ENCODE measurements around the gene TTC23L. TPM values are rescaled to one million over a fixed set of nuclear protein-coding genes. Genes with fewer than 3 reads are reported as not detected.

The TTC23L gene
- total and polyA plus RNA-seq, 2 of the 8 experiments (the other 6 are each of a cell fraction or from before 2014, with no cell fraction given): 1.1 to 2.4 TPM

DNA sequence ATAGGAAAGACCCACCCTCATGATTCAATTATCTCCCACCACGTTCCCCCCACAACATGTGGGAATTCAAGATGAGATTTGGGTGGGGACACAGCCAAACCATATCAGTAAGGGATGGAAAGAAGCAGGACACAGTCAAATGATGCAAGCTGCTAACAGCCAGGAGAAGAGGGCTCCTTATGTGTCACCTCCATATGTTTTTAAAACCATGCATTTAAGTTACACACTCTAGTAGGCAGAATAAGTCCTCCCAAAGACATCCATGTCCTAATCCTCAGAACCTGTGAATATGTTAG is 4.2 kb upstream of the TTC23L start:
- Histone ChIP-seq H3K23ac (ENCODE audit: insufficient read length) (no peak overlapping the region), H3K4me3 (ENCODE audit: extremely low read depth in 1 of 4, insufficient read depth in 2 of 4, low read depth in 3 of 4, low read length in 4 of 4) (no peak overlapping the region), H3K4ac (replicated peaks; ENCODE audit: insufficient read length, low read depth, low read length) (no peak overlapping the region), H3K14ac (ENCODE audit: insufficient read length) (no peak overlapping the region), H2AFZ (ENCODE audit: low read length) (no peak overlapping the region), H3K18ac (ENCODE audit: extremely low read depth, low read length) (no peak overlapping the region), H3K79me1 (ENCODE audit: low read depth, low read length) (no peaks in the 10 kb centered on the region), H2BK15ac (ENCODE audit: low read length) (no peak overlapping the region), H2BK120ac (replicated peaks; ENCODE audit: low read depth, low read length) (no peak overlapping the region), H3K9me3 (ENCODE audit: insufficient read depth in 2 of 2, low read depth in 1 of 2, low read length in 1 of 2) (peaks cover 2 to 3% of the 10 kb centered on the region in 2 experiments; a peak in 2 of 4 replicates), H3K23me2 (ENCODE audit: low read depth, low read length) (no peaks in the 10 kb centered on the region), H3K4me1 (replicated peaks in 1 of 4; ENCODE audit: control insufficient read depth in 3 of 4, insufficient read depth in 4 of 4, low read length in 3 of 4) (no peaks in the 10 kb centered on the region; a peak in 1 of 7 replicates), H3K4me2 (ENCODE audit: insufficient read depth in 1 of 2, low read depth in 2 of 2, low read length in 2 of 2) (no peak overlapping the region), H3K36me3 (ENCODE audit: control insufficient read depth in 2 of 4, insufficient read depth in 4 of 4, low read length in 3 of 4) (peaks cover 4 to 36% (median 26%) of the 10 kb centered on the region in 4 experiments; a peak in 7 of 8 replicates), H2BK12ac (ENCODE audit: low read depth, low read length) (no peak overlapping the region), H3K27ac (ENCODE audit: low read depth, low read length) (no peak overlapping the region), H2BK20ac (ENCODE audit: low read length) (no peak overlapping the region), H4K91ac (replicated peaks; ENCODE audit: insufficient read length, low read length) (no peak overlapping the region), H3K56ac (replicated peaks; ENCODE audit: insufficient read length, low read depth, low read length) (no peak overlapping the region), H4K8ac (ENCODE audit: extremely low read depth, insufficient read depth, low read length) (no peak overlapping the region), H4K5ac (ENCODE audit: insufficient read length, low read depth, low read length) (no peak overlapping the region), H4K20me1 (replicated peaks in 1 of 2; ENCODE audit: control insufficient read depth in 1 of 2, insufficient read depth in 2 of 2, low read length in 2 of 2) (no peaks in the 10 kb centered on the region), H2AK5ac (ENCODE audit: low read depth, low read length) (no peak overlapping the region), H3K27me3 (replicated peaks in 1 of 4; ENCODE audit: control insufficient read depth in 3 of 4, extremely low read depth in 1 of 4, insufficient read depth in 3 of 4, low read length in 3 of 4) (no peaks in the 10 kb centered on the region; a peak in 1 of 7 replicates), H3K9ac (replicated peaks in 1 of 4; ENCODE audit: extremely low read depth in 1 of 4, low read depth in 3 of 4, low read length in 3 of 4) (no peak overlapping the region), H2BK5ac (ENCODE audit: low read depth, low read length) (no peak overlapping the region), H3K79me2 (ENCODE audit: control insufficient read depth in 1 of 2, insufficient read depth in 2 of 2, low read length in 2 of 2) (no peaks in the 10 kb centered on the region)
- no peak for TF ChIP-seq SIRT6 (IDR thresholded peaks at IDR 0.05; ENCODE audit: low read length)
- TF ChIP-seq YY1 (IDR thresholded peaks at IDR 0.05; ENCODE audit: low read depth, low read length): no peak
- no peak for TF ChIP-seq BRCA1 (IDR thresholded peaks at IDR 0.05; ENCODE audit: low read depth, low read length)
- peak; percentile 63; the same call in 1 of the 2 replicates for TF ChIP-seq POLR2AphosphoS5 (IDR thresholded peaks at IDR 0.05; ENCODE audit: low read depth, low read length)
- TF ChIP-seq TEAD4 (IDR thresholded peaks at IDR 0.05; ENCODE audit: low read depth, low read length): no peak
- DNase-seq (ENCODE audit: low read depth in 1 of 2, low spot score in 2 of 2): no peak
- FAIRE-seq: no peak
- 83% methylated on average over 1 of the region's 1 CpG; no CpG with 5 or more reads in 1 of the 2 experiments for WGBS, 2 experiments (ENCODE audit: extremely low coverage in 1 of 2, insufficient coverage in 1 of 2, insufficient read length in 1 of 2, insufficient replicate concordance in 2 of 2, low coverage in 1 of 2, low lambda C conversion rate in 2 of 2, missing lambda C conversion rate in 1 of 2)
- ChIA-PET POLR2A (ENCODE audit: partially characterized antibody) (interaction anchor here (0.8 to 1.5 kb wide), 5 partner anchors 9 to 81 kb away, joined by 3 to 4 read pairs (median 4); partner anchors contain the start of genes BRIX1 and RAD1), CTCF (ENCODE audit: partially characterized antibody) (interaction anchor here (0.7 to 1.6 kb wide), 5 partner anchors 9 to 71 kb away, joined by 3 to 4 read pairs (median 3); no protein-coding TSS in a partner anchor)

All from H1 (cell line).